Ishikawa (cell line): Measurements from ENCODE around the gene INSL3.

ENCODE experiments used
- FOXM1 ChIP-seq: IDR thresholded peaks from 2 replicates; pipeline ENCODE4 v1.6.1; 2012; ENCODE audit warnings: low read depth, borderline replicate concordance
- MAX ChIP-seq: IDR thresholded peaks from 2 replicates; pipeline ENCODE4 v1.6.1; 2012
- TCF12 ChIP-seq: IDR thresholded peaks from 2 replicates; pipeline ENCODE4 v1.6.1; 2012; ENCODE audit warnings: low read depth

- TF ChIP-seq MAX (no peak), FOXM1 (no peak), TCF12 (no peak)
Observed at GRCh38 chr19:17780781-17781180, 40.5 kb downstream of the INSL3 start.
